Activated gamma-delta T cell treated with Interleukin-2 at 50 U/mL for 16 hours (primary cell): ENCODE results near the gene C1orf87.

Source experiments
- DNase-seq: peaks from one replicate; pipeline ENCODE4 v3.0.0-alpha.2; 2020

Gene C1orf87, protein sequence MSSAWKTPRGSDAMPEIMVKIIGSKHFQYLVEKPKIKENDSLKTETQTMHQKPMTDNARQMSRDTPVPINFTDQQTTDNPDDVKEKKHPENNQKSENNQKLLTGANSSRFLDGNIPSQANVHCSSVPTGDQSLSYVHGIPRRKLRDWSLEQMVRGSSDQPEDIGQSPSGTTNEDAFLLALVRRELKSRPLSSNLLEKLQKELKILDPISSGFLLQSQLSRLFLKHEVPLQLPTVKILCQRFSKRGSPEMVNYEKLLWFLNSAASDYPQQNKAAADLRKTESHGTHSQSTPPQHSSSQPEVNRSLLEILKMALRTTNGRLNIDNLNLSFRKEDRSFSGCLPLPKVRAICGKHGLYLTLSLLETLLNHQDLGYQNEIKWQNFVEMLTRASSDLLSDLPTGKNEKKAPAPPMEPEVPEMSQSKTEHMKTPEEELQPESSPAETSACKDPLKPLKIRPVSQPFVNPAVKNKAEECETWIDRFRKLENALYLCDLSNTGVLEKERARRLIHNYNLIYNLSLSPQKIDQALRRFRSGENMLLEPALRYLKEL

DNA sequence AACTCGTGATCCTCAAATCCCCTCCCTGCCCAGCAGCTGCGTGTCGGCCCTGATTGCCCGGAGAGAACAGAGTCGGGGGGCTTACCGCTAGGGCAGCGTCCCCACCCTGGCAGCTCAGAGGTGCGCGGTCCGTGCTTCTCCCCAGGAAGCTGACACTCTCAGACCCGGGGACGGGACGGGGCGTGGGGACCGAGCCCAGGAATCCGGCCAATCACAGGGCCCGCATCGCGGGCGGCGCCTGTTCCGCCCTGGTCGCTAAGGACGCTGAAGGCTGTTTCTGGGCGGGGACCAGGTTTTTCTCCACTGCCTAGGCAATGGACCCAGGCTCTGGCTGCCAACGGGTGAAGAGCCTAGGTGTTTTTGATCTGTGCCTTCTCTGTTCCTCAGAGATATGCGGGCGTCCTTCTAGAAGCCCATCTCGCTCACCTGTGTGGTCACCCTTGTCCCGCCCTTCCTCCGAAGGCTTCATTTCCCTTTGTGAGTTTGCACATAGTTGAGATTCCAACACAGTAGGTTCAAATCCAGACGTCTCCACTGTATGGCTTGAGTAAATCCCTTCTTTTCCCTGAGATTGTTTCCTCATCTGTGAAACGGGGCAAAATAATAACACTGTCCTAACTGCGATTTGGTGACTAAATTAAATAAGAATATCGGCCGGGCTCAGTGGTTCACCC lies at the start of gene C1orf87:
Gene C1orf87, minus strand, starts transcription at position 166 of the 674 bp plus-strand sequence. CDS start 1,127 bp downstream, outside the sequence.
- DNase-seq = no peak

DNA sequence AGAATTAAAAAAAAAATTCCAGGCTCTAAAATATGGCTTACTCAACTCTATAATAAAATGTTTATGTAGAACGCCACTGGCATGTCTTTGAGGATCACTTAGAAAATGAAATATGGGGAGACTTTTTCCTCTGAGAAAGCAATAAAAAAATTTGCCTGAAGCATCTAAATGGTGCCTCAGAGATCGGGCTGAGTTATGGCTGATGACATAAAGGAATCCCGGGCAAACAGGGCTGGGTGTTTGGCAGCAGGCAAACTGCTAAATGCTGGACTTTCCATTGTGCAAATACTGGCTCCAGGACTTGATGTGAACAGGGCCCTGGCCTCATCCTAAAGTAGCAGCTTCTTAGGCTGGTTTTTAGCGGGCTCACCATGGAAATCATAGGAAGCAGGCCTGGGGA lies 44.5 kb upstream of the C1orf87 start:
- DNase-seq = no peak

DNA sequence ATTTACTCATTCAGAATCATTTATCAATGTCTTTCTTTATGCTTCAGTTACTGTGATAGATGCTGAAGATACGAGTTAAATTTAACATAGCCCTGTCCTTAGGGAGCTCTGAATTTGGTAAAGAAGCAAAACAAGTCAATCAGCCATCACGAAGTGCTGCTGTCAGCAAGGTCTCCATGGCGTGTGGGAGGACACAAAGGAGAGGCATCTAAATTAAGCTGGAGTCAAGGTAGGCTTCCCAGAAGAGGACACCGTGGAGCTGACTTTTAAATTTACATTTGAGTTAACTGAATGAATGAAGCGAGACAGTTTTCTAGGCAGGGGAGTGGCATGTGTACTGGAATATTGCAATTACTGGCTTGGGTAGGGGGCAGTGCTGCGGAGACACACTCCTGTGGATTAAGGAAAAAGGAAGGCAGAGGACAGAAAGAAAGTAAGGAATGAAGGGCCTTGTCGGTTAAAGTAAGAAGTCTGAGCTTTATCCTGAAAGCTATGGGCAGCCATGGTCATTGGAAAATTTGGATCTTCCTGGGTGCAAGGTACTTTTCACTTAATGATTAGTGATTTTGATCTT lies 41.3 kb upstream of the C1orf87 start:
- no peak for DNase-seq

DNA sequence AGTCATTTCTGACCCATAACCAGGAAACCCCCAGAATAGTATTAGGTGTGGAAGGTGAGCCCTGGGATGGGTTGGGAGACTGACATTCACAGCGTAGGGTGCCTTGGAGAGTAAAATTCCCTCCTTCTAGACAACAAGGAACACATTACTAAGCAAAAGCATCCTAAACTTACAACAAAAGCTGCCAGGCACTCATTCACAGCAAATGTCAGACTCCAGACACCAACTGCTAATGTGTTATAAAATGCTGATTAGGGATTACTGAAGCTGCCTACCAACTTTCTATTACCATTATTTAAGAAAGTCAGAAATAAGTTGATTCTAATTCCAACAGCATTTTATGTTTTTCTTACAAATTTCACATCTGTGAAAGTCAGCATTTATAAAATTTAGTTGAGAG lies 40.0 kb upstream of the C1orf87 start:
- DNase-seq = no peak

DNA sequence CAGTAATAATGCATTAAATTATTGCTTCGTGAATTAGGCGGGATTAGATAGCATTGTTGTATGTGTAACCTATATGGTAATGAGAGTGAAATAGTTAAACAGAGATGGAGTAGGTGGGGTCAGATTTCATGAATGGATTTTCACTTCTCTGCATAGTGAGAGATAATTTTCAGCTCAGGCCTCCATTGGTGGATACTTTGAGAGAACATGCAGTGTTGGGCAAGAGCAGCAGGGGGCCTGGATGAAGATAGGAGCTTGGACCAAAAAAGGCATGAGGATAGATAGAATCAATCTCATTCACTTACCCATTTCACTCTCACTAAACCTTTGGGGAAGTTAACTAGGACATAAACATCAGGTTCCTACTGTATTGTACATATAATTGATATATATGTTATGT lies 39.5 kb upstream of the C1orf87 start:
- no peak for DNase-seq

DNA sequence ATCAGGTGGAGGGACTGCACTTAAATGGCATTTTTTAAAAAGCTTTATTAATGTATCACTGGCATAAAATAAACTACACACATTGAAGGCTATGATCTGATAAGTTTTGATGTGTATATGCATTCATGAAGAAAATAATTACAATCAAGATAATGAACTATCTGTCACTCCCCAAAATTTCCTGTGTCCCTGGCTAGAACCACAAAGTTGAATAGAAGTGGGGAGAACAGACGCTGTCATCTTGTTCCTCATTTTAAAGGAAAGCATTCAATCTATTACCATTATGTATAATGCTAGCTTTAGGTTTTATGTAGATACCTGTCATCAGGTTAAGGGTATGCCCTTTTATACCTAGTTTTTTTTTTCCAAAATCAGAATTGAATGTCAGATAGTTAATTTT lies 38.1 kb upstream of the C1orf87 start:
- no peak for DNase-seq

DNA sequence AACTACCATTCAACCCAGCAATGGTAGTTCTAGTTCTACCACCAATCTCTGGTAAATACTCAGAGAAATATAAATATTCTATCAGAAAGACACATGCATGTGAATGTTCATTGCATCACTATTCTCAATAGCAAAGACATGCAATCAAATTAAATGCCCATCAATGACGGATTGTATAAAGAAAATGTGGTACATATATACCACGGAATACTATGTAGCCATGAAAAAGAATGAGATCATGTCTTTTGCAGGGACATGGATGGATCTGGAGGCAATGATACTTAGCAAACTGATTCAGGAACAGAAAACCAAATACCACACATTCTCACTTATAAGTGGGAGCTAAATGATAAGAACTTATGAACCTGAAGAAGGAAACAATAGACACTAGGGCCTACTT lies 37.5 kb upstream of the C1orf87 start:
- DNase-seq = no peak

DNA sequence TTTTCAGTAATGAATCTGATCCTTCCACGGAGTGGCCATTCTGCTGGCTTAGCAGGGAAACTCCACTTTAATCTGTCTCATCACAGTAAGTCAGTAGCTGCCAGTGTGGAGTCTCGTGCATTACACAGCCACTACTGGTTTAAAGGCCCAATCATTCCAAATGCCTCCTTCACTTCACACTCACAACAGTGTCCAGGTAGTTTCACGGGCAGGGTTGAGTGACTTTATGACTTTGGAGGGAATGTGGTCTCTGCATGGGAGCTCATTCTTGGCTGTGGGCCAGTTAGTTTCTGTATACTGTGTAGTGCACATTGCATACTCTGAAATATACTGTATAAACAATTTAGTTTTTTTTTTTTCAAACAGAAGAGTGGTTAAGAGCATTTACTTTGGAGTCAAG lies 34.6 kb upstream of the C1orf87 start:
- no peak for DNase-seq

DNA sequence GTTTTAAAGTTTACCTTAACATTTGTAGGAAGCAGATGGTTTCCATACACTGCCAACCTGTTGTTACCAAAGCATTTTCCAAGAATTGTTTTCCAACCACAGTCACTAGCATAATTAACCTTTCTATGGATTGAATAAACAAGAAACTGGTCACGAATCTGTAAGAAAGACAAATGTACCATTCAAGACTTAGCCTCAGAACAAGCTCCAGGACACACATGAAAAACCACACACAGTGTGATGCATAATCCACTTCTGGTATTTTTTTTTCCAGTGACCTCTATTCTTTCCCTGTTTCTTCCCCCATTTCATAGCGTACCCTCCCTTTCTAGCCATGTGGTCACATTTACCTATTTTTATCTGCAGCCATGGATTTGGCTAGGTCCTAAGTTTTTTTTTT lies 29.6 kb upstream of the C1orf87 start:
- DNase-seq = no peak

DNA sequence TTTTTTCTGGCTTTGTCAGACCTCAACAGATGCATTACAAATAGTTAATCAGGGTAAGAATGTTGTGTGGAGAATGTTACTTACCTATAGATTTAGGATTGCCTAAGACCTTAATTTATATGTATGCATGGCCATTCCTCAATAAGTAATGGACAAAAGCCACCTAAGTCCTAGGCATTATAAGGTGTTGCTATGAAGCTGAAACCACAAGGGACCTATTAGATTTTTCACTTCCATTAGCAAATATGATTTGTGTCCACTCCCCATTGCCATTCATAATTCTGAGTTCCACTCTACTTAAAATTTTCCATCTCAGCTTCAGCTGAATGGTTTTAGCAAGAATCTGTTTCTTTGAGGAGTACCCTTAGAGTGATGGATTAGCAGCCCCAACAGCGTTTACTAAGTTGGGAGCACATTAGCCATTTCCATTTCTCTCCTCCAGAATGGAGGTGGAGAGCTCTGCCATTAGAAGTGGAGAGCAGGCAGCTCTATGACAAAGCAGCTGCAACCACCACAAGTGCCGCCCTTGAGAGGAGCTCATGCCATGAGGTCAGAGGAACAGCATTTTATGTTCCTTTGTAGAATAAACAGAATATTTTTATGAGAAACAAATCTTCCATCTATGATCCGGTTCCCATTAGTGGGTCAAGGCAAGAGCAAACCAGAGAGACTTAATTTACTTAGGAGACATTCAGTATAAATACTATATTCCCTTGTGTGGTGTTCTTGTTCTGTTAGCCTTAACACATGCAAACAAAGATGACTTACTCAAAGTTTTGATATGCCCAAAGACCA lies 28.9 kb upstream of the C1orf87 start:
- no peak for DNase-seq

DNA sequence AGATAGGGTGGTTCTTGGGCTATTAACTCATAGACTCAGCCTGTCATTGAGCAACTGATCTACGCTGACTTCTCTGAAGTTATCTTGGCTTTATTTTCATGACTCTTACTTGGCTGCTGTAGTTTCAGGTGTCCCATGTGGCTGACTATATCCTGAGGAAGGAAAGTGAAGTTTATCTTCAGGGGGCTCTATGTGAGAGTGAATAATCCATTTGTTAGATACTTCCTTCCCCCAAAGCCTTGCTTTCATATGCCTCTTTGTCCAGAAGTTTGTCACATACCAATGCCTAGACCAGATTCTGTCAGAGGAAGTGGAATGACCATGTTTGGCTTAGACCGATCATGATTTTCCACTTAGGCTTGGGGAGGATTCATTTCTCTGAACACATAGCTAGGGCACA lies 27.9 kb upstream of the C1orf87 start:
- DNase-seq = no peak

DNA sequence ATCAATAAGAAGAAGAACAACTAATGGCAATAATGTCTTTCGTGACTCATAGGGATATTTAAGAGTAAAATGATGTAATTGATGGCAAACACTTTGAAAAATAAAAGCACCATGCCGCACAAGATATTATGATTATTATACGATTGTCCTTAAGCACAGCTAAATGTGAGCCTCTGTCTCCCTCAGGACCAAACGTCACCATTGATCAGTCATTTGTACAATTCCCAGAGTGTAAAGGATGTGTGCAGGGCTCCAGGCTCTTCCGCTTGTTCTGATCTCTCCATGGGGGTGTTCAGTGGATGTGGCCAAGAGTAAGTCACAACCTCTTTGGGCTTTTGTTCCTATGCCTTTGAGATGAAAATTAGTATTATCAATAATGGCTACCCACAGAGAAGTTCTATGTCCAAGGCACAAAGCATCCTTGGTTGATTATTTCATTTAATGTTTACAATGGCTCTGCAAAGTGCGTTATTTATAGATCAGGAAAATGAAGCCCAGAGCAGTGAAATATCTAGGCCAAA lies 17.7 kb upstream of the C1orf87 start:
- DNase-seq = no peak

DNA sequence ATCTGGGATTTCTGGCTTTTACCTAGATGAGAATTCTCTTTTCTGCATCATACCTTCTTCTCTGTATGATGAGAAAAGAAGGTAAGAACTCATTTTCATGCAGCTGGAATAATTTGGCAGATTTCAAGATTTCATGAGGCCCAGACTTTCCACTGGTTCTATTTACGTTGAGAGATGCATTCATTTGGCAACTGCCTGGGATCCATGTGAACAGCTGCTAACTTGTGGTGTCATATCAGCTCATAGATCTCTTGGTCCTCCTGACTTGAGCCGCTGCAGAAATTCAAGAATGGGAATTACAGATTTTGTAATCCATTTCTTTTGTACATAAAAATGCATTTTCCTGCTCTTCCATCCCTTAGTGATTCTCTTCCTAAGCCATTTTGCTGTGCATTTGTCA lies 17.1 kb upstream of the C1orf87 start:
- no peak for DNase-seq

DNA sequence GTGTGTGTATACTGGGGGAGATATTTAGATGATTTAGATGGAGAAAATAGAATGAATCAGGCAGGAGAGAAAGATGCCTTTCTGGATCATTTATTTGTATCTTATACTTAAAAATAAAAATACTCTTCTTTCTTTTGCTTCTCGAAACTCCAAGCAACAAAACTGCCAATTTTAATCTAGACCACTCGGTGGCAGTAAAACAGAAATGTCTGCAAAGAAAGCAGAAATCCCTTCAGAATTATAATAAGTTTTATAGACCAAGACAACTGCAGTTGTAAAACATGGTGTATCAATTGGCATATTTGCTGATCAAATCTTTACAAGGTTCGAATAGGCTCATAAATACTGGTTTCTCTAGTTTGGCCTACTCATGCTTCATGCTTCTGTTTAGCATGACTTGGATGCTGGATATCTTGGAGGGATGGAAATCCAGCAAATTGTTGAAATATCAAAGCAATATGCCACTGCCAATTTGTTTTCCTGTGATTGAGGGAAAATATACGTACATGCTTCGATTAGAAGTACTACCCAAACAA lies 15.1 kb upstream of the C1orf87 start:
- no peak for DNase-seq

DNA sequence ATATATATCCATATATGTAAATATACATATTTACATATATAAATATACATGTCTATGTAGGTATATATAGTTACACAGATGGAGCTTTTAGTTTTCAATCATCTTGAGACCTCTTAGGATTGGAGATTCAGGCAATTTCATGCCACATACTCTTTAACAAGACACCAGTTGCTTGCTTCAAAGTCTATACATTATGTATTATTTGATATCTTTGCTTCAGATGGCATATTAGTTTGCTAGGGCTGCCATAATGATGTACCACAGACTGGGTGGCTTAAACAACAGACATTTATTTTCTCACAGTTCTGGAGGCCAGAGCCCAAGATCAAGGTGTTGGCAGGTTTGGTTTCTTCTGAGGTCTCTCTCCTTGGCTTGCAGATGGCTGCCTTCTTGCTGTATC lies 14.1 kb upstream of the C1orf87 start:
- DNase-seq = no peak

DNA sequence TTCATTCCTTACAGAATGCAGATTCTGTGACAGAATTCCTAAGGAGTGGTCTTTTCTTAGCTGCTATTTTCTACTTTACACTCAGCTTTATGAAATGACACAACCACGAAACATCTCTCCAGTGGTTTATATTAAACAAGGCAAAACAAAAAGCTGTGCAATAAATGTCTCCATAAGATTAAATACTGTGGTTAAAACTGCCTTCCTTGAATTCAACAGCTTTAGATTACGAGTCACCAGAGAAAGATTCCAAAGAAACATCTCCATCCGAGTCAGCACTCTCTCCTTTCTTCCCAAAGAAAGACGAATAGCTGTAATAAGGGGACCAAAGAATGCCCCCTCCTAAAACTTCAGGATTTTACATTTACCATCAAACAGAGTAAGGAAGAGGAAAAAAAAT lies 4.6 kb upstream of the C1orf87 start:
- no peak for DNase-seq

DNA sequence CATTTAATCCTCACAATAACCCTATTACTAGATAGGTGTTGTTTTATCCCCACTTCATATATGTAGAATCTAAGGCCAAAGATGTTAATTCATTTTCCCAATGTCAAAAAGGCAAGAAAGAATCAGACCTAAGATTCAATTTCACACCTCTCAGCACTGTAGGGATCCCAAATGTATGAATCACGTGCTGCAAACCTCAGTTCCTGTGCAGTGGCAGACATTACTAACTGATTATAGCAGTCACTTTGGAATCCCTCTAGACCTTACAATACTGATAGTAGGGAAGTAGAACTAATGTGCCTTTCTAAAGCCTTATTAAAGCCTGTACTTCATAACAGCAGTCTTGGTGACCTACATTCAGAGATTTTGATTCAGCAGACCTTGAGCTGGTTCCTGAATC lies 2.3 kb downstream of the C1orf87 start:
- no peak for DNase-seq

DNA sequence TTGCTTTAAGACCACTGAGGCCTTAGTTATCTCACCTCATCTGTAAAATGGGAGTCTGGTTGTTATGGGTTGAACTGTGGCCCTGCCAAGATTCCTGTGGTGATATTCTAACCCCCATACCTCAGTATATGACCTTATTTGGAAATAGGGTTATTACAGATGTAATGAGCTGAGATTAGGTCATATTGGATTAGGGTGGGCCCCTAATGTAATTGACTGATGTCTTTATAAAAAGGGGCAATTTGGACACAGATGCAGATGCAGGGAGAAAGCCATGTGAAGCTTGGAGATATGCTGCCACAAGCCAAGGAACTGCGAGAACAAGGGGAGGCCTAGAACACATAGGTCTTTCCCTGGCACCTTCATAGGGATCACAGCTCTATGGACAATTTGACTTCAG lies 3.9 kb downstream of the C1orf87 start:
- no peak for DNase-seq

DNA sequence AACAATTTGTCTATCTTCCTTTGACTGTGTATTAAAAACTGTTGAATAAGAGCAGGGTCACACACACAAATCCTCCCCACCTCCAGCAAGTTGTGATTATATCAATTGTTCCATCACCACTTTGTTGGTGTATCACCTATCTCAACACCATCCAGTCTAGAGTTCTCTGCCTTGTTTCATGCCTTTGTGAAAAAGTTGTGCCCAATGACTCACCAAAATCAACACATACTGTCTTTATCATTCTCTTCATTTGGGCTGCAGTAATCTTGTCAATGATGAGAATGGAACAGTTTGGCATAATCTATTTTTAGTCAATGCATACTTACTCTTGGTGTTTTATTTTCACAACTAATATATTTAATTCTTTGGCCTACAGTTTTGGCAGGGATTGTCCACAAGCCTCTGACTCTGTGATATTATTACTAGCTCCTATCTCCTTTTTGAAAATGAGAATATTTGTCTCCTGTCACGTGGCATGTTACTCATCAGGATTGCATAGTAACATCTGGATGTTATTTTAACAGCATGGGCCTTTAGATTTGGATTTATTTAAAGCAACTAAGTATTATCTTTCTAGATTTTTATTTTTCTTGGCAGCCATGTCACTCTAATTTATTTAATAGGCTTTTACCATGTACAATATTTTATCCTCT lies 5.1 kb downstream of the C1orf87 start:
- DNase-seq = no peak

DNA sequence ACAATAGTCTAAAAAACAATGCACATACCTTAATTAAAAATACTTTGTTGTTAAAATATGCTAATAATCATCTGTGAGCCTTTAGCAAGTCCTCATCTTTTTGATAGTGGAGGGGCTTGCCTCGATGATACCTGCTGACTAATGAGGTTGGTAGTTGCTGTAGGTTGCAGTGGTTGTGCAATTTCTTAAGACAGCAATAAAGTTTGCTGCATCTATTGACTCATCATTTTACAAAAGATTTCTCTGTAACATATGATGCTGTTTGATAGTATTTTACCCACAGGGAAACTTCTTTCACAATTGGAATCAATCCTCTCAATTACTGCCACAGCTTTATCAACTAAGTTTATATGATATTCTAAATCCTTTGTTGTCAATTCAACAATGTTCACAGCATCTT lies 7.6 kb downstream of the C1orf87 start:
- DNase-seq = no peak

DNA sequence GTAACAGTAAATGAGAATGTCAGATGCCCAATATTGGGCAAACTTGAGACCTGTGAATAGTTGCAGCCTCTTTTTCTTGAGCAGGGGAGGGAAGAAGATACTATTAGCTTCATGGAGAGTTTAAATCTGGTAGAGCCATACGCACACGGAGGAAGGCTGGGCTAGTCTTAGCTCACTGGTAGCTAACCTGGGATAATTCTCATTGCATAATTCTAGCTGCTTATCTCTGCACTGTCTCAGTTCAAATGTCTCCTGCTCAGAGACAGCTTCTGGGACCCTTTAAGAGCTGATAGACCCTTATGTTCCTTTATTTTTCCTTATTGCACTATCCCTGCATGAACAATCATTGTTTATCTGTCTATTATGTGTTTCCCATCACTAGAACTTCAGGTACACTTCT lies 8.4 kb downstream of the C1orf87 start:
- DNase-seq = no peak

DNA sequence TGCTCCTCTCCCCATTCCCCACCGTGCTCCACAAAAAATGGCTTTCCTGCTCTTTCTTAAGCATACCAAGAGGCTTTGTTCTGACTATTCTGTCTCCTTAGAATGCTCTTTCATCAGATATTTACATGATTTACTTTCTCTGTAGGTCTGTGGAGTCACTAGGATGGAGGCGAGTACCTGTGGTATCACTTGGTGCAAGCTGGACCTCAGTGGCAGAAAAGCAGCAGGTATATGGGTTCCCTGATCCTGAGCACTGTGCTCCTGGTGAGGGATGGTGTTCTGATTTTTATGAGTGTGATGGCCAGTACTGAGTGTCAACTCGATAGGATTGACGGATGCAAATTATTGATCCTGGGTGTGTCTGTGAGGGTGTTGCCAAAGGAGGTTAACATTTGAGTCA lies 10.0 kb downstream of the C1orf87 start:
- no peak for DNase-seq
